A204.1 (cell line): ENCODE data around the gene NUTF2.
"Not testable (repeated sequence)": the region's sequence is repeated elsewhere in the genome, so short reads cannot be mapped to it uniquely, and the experiment has no call there.

Experiments used
- FAIRE-seq: peaks from 2 replicates; lab custom pipeline; 2012; peaks lifted over from hg19 to GRCh38; lab: Jason Lieb, UNC

Gene NUTF2

DNA sequence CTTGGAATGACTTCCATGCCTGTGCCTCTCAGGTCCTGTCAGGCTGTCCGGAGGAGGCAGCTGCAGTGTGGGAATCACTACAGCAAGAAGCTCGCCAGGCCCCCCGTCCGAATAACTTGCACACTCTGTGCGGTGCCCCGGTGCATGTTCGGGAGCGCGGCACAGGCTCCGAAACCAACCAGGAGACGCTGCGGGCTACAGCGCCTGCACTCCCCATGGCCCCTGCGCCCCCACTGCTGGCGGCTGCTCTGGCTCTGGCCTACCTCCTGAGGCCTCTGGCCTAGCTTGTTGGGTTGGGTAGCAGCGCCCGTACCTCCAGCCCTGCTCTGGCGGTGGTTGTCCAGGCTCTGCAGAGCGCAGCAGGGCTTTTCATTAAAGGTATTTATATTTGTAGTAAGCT is 39.2 kb downstream of the NUTF2 start:
- no peak for FAIRE-seq

DNA sequence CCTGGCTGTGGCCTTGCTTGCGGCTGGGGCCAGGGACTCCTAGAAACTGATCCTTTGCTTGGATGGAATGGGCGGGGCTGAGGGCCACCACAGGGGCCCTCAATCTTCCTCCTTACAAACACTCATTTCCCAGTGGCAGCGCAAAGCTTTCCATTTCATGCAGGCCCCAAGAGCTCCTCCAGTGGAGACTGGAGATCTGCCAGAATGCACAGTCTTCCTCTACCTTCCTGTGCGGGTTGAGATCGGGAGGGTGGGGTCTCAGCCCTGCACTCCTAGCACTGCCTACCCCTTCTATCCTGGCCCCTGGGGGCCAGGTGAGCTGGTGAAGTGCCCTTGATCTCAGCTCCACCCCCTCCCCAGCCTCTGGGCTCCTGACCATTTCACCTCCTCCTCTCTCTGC is 39.7 kb downstream of the NUTF2 start:
- FAIRE-seq, result no peak

DNA sequence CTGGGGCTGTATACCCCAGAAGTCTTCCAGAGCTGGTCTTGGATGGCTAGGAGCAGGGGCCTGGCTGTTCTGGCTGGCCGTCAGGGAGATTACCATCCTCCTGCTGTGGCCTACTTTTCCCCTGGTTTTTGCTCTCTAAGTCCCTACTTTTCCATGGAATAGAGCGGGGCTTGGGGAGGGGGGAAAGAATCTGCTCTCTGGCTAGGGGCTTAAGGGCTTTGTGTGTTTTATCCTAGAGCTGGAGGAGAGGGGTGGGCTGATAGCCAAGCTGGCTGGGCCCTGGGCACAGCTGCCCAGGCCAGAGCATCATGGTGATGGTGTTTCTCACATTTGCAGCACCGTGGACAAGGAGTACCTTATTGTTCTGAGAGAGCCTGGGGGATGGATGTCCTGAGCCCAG is 41.6 kb downstream of the NUTF2 start:
- FAIRE-seq, result no peak

DNA sequence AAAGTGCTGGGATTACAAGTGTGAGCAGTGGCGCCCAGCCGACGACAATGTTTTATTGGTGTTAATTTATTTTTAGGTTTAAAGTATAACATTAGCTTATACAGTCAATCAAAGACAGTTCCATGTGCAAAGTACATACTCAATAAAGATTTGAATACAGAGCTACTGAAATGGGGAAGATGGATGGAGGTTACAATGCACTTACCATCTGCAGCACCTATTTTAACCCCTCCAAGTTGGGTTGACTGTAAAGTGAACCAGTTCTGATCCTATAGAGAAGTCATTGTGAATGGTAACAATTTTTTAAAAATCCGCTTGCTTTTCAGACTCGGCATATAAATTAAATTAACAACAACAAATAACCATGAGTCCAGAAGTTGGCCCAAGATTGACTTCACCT is 45.6 kb downstream of the NUTF2 start:
- FAIRE-seq, result no peak

DNA sequence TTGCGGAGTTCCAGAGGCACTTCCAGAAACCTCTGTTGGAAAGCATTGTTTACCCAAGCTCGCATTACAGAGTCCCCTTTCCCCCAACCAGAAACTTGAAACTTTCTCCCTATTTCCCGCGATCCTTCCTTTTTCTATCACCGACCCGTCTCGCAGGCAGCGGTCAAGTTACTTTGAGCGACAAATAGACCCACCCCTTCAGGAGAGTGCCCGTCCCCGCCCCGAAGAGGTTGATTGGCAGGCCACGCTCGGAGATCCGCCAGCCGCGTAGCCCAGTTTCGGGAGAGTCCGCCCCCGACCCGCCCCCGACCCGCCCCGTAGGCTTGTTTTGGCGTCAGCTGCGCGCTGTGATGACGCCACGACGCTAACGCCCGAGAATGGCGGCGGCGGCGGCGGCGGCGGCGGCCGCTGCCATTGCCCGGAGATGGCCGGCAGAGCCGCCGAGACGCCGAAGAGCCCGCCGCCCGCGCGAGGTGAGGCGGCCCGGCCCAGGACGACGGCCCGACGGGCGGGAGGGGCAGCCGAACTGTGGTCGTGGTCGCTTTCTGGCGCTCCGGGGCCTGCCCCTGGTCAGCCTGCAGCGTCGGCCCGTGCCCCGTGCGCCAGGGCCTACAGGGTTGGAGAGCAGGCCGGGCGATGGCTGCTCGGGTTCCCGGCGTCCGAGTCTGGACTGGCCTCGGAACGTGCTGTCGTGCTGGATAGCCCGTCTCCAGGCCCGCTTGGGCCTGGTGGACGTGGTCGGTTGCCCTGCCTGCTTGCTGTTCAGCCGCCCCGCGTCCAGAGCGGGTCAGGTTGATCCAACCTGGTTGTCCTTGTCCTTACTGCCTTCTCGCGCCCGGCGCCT is 46.4 kb downstream of the NUTF2 start, which contains the start of gene PSKH1:
TSS of gene PSKH1 (plus strand) at position 356 of the 844 bp plus-strand sequence. CDS start 15,496 bp downstream, outside the sequence.
- no peak for FAIRE-seq

DNA sequence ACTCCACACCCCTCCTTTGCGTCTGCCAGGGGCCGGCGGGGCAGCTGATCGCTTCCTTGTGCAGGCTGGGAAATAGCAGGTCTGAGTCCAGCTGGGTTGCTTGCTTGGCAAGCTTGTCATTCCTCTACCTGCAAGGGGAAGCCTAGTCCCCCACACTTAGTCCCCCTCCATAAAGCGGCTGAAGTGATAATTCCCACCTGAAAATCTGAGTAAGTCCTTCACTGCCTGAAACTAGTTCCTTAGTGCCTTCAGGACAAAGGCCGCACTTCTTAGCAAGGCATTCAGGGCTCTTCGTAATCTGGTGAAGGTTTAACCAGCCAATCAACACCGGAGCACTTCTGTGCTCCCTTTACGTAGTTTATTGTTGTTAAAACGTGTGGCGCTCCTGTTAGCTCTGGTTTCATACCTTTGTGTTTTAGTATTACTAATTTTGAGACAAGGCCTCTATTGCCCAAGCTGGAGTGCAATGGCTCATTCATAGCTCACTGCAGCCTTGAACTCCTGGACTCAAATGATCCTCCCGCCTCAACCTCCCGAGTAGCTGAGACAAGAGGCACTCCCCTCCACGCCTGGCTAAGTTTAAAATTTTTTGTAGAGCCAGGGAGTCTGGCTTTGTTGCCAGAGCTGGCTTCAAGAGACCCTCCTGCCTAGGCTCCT is 47.1 kb downstream of the NUTF2 start:
- no peak for FAIRE-seq

DNA sequence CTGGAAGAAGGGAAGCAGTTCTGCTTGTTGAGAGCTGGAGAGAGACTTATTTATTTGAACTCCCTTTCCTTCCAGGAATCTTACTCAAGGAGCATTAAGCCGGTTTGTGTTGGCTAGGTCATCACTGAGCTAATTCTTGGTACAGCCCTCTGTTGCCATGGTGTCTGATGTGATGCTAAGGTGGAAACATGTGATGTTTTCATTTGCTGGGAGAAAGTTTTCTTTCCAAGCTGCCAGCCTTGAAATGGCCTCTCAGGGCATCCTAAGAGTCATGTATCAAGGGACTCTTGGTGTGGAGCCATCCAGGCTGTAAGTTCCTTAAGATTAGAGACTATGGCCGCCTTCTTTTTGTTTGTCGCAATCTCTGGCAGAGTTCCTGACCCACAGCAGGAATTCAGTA is 50.5 kb downstream of the NUTF2 start:
- no peak for FAIRE-seq

DNA sequence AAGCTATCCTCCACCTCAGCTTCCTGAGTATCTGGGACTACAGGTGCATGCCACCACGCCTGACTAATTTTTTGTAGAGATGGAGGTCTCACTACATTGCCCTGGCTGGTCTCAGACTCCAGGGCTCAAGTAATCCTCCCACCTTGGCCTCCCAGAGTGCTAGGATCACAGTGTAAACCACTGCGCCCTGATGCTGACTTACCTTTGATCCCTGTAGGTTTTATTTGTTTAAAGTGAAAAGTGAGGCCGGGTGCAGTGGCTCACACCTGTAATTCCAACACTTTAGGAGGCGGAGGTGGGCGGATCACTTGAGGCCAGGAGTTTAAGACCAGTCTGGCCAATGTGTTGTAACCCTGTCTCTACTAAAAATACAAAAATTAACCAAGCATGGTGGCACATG is 55.0 kb downstream of the NUTF2 start:
- FAIRE-seq, result no peak

DNA sequence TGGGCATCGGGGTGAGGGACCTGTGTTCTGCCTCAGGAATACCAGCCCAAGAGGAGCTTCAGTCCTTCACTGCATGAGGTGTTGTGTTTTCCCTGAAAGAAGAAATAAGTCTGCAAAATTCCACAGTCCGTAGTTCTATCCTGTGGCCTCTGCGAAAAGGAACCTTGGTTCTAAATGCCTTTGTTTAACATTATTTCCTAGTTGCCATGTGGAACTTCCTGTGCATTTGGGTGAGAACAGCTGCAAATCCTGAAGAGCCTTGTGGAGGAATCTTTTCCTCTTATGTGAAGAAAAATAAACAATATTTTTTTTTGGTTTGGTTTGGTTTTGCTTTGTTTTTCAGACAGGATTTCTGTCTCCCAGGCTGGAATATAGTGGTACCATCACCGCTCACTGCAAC is 56.1 kb downstream of the NUTF2 start:
- FAIRE-seq, result no peak

DNA sequence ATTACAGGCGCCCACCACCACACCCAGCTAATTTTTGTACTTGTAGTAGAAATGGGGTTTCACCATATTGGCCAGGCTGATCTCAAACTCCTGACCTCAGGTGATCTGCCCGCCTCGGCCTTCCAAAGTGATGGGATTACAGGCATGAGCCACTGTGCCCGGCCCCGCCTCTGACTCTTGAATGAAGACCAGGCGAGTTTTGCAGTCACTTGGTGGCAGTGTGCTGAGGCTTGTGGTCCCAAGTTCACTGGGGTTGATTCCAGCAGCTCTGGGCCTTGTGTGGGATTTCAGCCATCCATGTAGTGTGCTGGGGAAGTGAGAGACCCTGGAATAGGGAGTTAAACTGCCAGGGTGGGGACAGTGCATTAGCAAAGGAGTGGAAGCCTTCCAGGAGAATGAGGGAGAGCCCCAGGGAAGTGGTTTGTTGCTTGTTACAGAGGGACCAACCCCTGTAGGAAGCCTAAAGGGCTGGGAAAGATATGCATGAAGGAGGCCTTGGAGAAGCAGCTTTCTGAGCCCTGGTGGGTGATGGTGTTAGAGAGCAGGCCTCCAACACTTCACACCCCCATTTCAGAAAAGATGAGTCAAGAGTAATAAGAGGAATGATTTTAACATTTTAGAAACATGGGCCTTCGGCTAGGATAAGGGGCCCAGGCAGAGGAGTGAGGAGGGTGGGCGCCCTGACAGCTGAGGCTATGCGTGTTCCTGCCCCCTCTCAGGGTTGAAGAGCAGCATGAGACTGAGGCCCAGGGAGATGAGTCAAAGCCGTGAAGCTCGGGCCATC is 60.9 kb downstream of the NUTF2 start:
- no peak for FAIRE-seq

DNA sequence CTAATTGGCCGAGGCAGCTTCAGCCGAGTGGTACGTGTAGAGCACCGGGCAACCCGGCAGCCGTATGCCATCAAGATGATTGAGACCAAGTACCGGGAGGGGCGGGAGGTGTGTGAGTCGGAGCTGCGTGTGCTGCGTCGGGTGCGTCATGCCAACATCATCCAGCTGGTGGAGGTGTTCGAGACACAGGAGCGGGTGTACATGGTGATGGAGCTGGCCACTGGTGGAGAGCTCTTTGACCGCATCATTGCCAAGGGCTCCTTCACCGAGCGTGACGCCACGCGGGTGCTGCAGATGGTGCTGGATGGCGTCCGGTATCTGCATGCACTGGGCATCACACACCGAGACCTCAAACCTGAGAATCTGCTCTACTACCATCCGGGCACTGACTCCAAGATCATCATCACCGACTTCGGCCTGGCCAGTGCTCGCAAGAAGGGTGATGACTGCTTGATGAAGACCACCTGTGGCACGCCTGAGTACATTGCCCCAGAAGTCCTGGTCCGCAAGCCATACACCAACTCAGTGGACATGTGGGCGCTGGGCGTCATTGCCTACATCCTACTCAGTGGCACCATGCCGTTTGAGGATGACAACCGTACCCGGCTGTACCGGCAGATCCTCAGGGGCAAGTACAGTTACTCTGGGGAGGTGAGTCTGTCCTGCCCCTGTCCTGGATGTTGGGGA is 62.5 kb downstream of the NUTF2 start:
- no peak for FAIRE-seq

DNA sequence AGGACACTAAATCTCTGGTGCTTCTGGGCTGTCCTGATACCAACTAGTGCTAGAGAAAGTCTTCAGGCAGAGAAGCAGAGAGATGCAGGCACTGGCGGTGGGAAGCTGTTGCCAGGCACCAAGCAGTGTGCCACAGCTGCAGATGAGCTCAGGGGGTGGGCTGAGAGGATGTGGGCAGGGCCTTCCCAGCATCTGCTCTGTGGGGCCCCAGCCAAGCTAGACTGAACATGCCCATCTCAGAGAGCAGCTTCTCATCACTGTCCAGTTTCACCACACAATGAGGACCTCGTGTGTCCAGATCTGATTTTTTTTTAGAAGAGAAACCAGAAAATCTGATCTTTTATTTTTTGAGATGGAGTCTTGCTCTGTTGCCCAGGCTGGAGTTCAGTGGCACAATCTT is 63.4 kb downstream of the NUTF2 start:
- no peak for FAIRE-seq

DNA sequence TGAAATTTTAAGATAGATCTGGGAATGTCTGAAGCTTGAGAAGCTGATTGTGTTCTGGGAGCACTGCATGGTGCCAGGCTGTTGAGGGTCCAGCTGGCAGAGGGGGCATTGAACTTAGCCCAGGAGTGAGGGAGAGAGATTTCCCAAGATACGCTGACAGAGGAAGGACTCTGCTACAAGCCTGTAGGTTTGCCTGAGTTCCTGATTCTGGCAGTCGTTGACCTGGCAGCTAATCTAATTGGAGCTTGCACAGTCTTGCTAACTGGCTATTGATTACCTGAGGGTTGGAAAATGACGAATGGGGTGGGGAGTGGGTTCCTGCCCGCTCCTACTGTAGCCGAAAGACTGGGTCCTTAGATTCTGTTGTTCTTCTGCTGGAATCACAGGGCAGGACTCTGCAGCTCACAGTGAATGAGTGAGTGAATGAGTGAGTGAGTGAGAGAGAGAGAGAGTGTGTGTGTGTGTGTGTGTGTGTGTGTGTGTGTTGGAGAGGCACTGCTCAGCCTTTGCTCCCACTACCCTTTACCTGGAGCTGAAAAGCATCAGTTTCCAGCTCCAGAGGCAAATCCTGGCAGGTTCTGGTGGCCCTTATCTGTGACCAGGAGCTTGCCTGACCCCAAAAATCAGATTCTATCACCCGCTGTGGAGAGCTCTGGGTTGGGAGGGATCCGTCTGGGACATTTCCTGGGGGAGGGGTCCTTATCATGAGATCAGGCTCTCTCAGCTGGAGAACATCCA is 68.2 kb downstream of the NUTF2 start:
- no peak for FAIRE-seq

DNA sequence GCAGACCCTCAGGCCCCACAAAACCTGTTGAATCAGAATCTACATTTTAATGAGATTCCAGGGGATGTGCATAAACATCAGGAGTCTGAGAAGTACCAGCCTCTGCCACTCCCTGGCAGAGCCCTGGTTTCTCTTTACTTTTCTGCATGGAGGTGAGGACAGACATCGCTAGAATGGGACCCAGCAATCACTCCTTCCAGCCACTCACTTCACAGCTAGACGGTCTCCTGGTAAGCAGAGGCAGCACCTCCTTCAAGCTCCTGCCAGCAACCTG is 68.7 kb downstream of the NUTF2 start:
- not testable (repeated sequence) for FAIRE-seq

DNA sequence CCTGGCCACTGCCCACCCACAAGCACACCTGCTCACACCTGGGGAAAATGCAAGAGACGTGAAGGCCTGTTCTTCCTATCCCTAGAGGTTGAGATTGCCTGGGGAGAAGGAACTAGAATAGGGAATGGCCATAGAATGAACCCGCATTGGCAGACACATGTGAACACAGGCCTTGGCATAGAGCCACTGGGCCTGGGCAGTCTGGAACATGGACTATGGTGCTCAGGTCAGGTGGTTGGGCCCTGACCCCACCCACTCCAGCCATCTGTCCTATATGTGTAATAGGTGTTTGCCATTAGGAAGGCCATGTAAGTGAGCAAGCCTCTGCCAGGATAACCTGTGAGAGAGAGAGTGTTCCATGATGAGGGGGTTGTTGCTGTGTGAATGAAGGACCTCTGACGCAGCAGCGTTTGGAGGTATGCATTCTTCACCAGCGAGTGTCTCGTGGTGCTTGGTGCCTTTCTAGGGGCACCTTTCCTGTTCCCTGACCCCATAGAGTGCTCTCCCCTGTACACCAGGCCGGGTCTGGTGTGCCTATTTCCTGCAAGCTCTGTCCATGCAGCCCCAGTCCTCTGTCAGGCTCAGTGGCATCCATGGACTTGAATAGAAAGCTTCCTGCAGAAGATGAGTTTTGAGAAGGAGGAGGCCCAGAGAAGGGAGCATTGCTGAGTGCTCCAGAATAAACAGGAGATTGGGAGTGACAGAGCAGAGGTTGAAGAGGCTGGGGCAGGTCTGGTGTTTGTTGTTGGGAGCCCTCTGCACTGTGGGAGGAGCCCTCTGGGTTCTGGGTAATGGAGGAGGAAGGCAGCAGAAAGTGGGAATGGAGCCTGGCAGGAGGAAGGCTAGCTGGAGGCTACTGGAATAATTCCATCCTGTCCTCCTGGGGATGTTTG is 69.3 kb downstream of the NUTF2 start:
- no peak for FAIRE-seq

DNA sequence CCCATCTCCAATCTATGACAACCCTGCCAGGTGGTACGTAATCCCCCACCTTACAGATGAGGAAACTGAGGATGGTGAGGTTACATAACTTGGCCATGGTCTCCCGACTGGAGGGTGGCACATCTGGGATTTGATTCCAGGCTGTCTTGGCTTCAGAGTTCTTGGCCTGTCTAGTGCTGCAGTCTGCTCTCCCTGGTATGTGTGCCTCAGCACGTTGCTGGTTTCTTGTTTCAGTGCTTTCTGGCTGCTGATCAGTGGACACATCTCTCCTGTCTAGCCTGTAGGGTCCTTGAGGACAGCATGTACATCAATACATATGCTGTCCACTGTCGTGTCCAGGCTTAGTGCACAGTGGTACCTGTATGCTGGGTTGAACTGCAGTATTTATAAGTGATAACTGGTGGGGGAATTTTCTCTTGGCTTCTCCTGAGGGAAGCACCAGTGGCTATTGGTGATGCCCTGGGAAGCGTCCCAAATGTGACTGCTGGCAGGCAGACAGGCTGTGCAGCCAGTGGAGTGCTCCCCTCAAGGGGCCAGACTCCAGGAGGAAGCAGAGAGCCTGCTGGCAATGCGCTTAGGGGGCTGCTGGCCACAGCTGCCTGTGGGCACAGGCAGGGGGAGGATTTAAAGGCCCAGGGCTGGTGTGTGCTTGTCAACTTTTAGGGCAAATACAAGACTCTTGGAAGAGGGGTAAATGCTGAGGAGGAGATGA is 70.6 kb downstream of the NUTF2 start:
- no peak for FAIRE-seq

DNA sequence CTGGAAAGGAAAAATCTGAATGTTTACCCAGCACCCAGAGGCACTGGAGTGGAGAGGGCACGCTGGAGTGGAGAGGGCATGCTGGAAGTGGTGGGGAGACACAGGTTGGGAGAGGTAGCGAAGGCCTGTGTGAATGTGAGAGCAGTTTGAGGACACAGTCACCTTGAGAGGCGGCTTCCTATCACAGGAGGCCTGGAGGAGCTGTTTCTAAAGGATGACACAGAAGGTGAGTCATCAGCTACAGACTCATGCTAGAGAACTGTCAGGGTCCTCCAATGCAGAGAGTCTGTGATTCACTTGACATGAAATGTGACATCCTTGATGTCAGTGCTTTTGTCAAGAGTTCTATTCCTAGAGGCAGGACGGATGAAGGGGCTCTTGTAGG is 71.1 kb downstream of the NUTF2 start:
- FAIRE-seq, result no peak

DNA sequence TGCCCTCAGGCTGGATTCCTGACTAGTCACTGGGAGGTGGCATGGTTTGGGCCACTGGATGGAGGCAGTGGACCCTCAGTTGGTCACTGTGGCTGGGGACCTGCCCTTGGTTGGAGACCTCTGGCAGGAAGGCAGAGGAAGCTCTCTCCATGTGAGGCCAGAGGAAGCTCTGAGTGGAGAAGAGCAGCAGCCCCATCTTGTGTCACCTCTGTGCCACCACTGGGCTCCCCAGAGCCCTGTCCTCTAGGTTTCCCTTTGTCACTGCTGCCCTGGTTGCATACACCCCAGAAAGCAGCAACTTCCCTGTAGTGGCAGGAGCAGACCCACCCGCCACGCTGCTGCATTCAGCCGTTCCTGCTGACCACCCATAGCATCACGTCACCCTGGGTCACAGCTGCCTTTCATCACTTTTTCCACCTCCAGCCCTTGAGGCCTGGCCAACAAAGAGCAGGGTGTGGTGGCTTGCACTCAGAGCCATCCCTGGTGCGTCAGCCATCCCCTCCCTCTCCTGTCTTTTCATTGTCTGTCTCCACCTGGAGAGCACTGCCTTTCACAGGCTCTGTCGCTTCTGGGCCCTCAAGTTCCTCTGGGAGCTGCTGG is 73.0 kb downstream of the NUTF2 start:
- FAIRE-seq, result no peak
